GM19035 (cell line): Measurements from ENCODE around the gene OFD1.
"Not testable (repeated sequence)": the region's sequence is repeated elsewhere in the genome, so short reads cannot be mapped to it uniquely, and the experiment has no call there.

ENCODE experiments used
- ATAC-seq: cut with Tn5 transposase; IDR thresholded peaks from one replicate; pipeline ENCODE4 v1.9.1; 2021; ENCODE audit not compliant: unreplicated experiment

OFD1 gene

GRCh38 chrX:13700380-13700779 lies 34.2 kb upstream of the OFD1 start:
- no peak for ATAC-seq

- ATAC-seq, result no peak
Measured at GRCh38 chrX:13702111-13702789, 32.3 kb upstream of the OFD1 start.

GRCh38 chrX:13703135-13703534 lies 31.4 kb upstream of the OFD1 start:
- ATAC-seq, result no peak

GRCh38 chrX:13703589-13703988 lies 31.0 kb upstream of the OFD1 start:
- no peak for ATAC-seq

- no peak for ATAC-seq
Measured at GRCh38 chrX:13711141-13711540, 23.4 kb upstream of the OFD1 start.

GRCh38 chrX:13716455-13716854 lies 18.1 kb upstream of the OFD1 start:
- no peak for ATAC-seq

- ATAC-seq, result no peak
Measured at GRCh38 chrX:13716905-13717304, 17.6 kb upstream of the OFD1 start.

- ATAC-seq, result no peak
Measured at GRCh38 chrX:13717700-13718472, 16.7 kb upstream of the OFD1 start.

GRCh38 chrX:13719192-13719856 lies 15.2 kb upstream of the OFD1 start:
- ATAC-seq, result no peak

- no peak for ATAC-seq
Measured at GRCh38 chrX:13721371-13721770, 13.2 kb upstream of the OFD1 start.

GRCh38 chrX:13721819-13722519 lies 12.6 kb upstream of the OFD1 start:
- no peak for ATAC-seq

GRCh38 chrX:13724878-13725277 lies 9.7 kb upstream of the OFD1 start:
- ATAC-seq, result not testable (repeated sequence)

- ATAC-seq, result not testable (repeated sequence)
Measured at GRCh38 chrX:13726583-13726982, 8.0 kb upstream of the OFD1 start.

- not testable (repeated sequence) for ATAC-seq
Measured at GRCh38 chrX:13730523-13730922, 4.0 kb upstream of the OFD1 start.

- no peak for ATAC-seq
Measured at GRCh38 chrX:13732246-13733067, 2.1 kb upstream of the OFD1 start.

GRCh38 chrX:13733506-13733905 lies 1.0 kb upstream of the OFD1 start:
- ATAC-seq, result no peak

GRCh38 chrX:13741695-13742094 lies 7.1 kb downstream of the OFD1 start:
- no peak for ATAC-seq

- peak; percentile 89 for ATAC-seq
Measured at GRCh38 chrX:13742397-13743176, 8.0 kb downstream of the OFD1 start.

GRCh38 chrX:13747836-13748235 lies 13.3 kb downstream of the OFD1 start:
- ATAC-seq, result no peak

- no peak for ATAC-seq
Measured at GRCh38 chrX:13748486-13748885, 13.9 kb downstream of the OFD1 start.
